ENCODE measurements around the gene SCGB3A1.

SCGB3A1 gene

DNA sequence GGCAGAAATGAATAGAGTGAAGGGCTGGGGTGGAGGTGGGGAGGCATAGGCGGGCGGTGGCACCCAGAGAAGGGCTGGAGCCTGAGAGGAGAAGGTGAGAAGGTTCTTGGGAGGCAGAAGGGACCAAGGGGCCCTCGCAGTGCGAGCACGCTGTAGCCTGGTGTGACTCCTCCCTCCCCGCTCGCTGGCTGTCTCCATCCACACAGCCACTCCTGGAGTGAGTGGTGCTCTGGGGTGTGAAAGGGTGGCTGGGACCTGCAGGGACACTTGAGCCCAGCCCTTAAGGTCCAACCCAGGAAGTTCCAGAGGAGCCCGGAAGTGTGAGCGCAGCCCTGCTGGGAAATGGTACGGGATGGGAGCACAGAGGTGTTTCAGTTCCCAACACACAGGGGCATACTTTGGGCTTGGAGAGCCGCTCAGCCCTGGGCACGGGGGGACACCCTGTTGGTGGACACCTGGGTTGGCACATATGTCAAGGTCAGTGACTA is 9.3 kb upstream of the SCGB3A1 start:
- H3K9ac ChIP-seq (ENCODE audit: low read length) = no peak overlapping the region
- no peaks in the 10 kb centered on the region for H3K27me3 ChIP-seq (ENCODE audit: control insufficient read depth, insufficient read depth, low read length)
- H3K9me3 ChIP-seq (ENCODE audit: control insufficient read depth, low read depth, low read length) = no peaks in the 10 kb centered on the region
- no peak overlapping the region for H3K27ac ChIP-seq (ENCODE audit: low read length)
- H3K36me3 ChIP-seq (ENCODE audit: control insufficient read depth, low read depth, low read length) = no peaks in the 10 kb centered on the region
- no peaks in the 10 kb centered on the region for H3K4me1 ChIP-seq (ENCODE audit: control insufficient read depth, low read depth, low read length)
- no peak overlapping the region for H3K4me3 ChIP-seq (ENCODE audit: low read length)

- H3K27ac ChIP-seq (ENCODE audit: low read length) = no peak overlapping the region
Observed at GRCh38 chr5:180599981-180600553, 8.8 kb upstream of the SCGB3A1 start.

DNA sequence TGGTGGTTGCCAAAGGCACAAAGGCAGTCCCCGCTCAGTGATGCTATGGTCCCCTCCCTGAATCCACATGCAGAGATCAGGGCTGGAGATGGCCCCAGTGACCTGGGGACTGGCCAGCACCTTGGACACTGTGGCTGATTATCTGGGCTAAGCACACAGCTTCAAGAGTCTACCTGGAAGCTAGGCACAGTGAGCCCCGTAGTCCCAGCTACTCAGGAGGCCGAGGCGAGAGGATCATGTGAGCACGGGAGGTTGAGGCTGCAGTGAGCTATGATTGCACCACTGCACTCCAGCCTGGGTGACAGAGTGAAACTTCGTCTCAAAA is 8.3 kb upstream of the SCGB3A1 start:
- Histone ChIP-seq H3K27ac (ENCODE audit: low read length) (no peak overlapping the region), H3K36me3 (ENCODE audit: control insufficient read depth, low read depth, low read length) (no peaks in the 10 kb centered on the region), H3K9me3 (ENCODE audit: control insufficient read depth, low read depth, low read length) (no peaks in the 10 kb centered on the region), H3K9ac (ENCODE audit: low read length) (no peak overlapping the region), H3K4me3 (ENCODE audit: low read length) (no peak overlapping the region), H3K27me3 (ENCODE audit: control insufficient read depth, insufficient read depth, low read length) (no peaks in the 10 kb centered on the region), H3K4me1 (ENCODE audit: control insufficient read depth, low read depth, low read length) (no peaks in the 10 kb centered on the region)

More at GRCh38 chr5:180599981-180600553, 8.8 kb upstream of the SCGB3A1 start:
- Histone ChIP-seq H3K36me3 (ENCODE audit: control insufficient read depth, low read depth, low read length) (no peaks in the 10 kb centered on the region), H3K9me3 (ENCODE audit: control insufficient read depth, low read depth, low read length) (no peaks in the 10 kb centered on the region), H3K27me3 (ENCODE audit: control insufficient read depth, insufficient read depth, low read length) (no peaks in the 10 kb centered on the region), H3K4me3 (ENCODE audit: low read length) (no peak overlapping the region), H3K9ac (ENCODE audit: low read length) (no peak overlapping the region), H3K4me1 (ENCODE audit: control insufficient read depth, low read depth, low read length) (no peaks in the 10 kb centered on the region)

GRCh38 chr5:180598797-180599589 is 7.7 kb upstream of the SCGB3A1 start:
- Histone ChIP-seq H3K27me3 (ENCODE audit: control insufficient read depth, insufficient read depth, low read length) (no peaks in the 10 kb centered on the region), H3K9ac (ENCODE audit: low read length) (no peak overlapping the region), H3K9me3 (ENCODE audit: control insufficient read depth, low read depth, low read length) (no peaks in the 10 kb centered on the region), H3K4me1 (ENCODE audit: control insufficient read depth, low read depth, low read length) (no peaks in the 10 kb centered on the region), H3K27ac (ENCODE audit: low read length) (no peak overlapping the region), H3K36me3 (ENCODE audit: control insufficient read depth, low read depth, low read length) (no peaks in the 10 kb centered on the region), H3K4me3 (ENCODE audit: low read length) (no peak overlapping the region)

- no peaks in the 10 kb centered on the region for H3K36me3 ChIP-seq (ENCODE audit: control insufficient read depth, low read depth, low read length)
- H3K27ac ChIP-seq (ENCODE audit: low read length) = no peak overlapping the region
- no peaks in the 10 kb centered on the region for H3K9me3 ChIP-seq (ENCODE audit: control insufficient read depth, low read depth, low read length)
- peaks cover 4% of the 10 kb centered on the region for H3K27me3 ChIP-seq (ENCODE audit: control insufficient read depth, insufficient read depth, low read length)
- H3K4me1 ChIP-seq (ENCODE audit: control insufficient read depth, low read depth, low read length) = no peaks in the 10 kb centered on the region
- H3K9ac ChIP-seq (ENCODE audit: low read length) = no peak overlapping the region
- no peak overlapping the region for H3K4me3 ChIP-seq (ENCODE audit: low read length)
Observed at GRCh38 chr5:180598316-180598701, 7.0 kb upstream of the SCGB3A1 start.

- Histone ChIP-seq H3K27me3 (ENCODE audit: control insufficient read depth, insufficient read depth, low read length) (peaks cover 18% of the 10 kb centered on the region), H3K4me3 (ENCODE audit: low read length) (no peak overlapping the region), H3K36me3 (ENCODE audit: control insufficient read depth, low read depth, low read length) (no peaks in the 10 kb centered on the region), H3K27ac (ENCODE audit: low read length) (no peak overlapping the region), H3K9ac (ENCODE audit: low read length) (no peak overlapping the region), H3K4me1 (ENCODE audit: control insufficient read depth, low read depth, low read length) (no peaks in the 10 kb centered on the region), H3K9me3 (ENCODE audit: control insufficient read depth, low read depth, low read length) (no peaks in the 10 kb centered on the region)
Observed at GRCh38 chr5:180596668-180597231, 5.5 kb upstream of the SCGB3A1 start.

DNA sequence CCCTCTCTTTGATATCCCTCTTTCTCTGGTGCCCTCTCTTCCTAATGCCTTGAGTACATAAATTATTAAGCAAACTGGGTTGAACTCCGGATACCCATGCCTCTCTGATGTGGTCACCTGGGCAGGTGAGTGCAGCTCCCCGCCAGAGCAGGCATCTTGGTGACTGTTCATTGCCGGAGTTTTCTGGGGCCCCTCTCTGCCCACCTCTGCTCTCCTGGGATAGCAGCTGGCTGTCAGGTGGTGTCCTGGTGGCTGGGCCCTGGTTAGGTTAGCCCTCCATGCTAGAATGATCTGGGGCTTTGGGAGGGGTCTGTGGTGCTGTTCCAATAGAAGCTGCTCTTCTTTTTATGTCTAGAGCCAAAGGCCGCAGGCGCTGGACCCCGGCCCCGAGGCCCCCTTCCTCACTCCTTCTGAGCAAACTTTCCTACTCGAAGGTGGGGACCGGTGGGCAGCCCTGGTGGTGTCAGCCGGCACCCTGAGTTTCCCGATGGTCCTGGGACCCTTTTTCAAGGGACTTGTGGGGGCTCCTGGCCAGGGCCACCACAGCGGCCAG is 4.9 kb upstream of the SCGB3A1 start:
- no peak overlapping the region for H3K4me3 ChIP-seq (ENCODE audit: low read length)
- H3K27me3 ChIP-seq (ENCODE audit: control insufficient read depth, insufficient read depth, low read length) = peaks cover 24% of the 10 kb centered on the region
- no peak overlapping the region for H3K27ac ChIP-seq (ENCODE audit: low read length)
- H3K4me1 ChIP-seq (ENCODE audit: control insufficient read depth, low read depth, low read length) = no peaks in the 10 kb centered on the region
- no peaks in the 10 kb centered on the region for H3K36me3 ChIP-seq (ENCODE audit: control insufficient read depth, low read depth, low read length)
- no peak overlapping the region for H3K9ac ChIP-seq (ENCODE audit: low read length)
- H3K9me3 ChIP-seq (ENCODE audit: control insufficient read depth, low read depth, low read length) = no peaks in the 10 kb centered on the region

- no peak overlapping the region for H3K27ac ChIP-seq (ENCODE audit: low read length)
- H3K9me3 ChIP-seq (ENCODE audit: control insufficient read depth, low read depth, low read length) = no peaks in the 10 kb centered on the region
- H3K27me3 ChIP-seq (ENCODE audit: control insufficient read depth, insufficient read depth, low read length) = peaks cover 30% of the 10 kb centered on the region
- no peaks in the 10 kb centered on the region for H3K4me1 ChIP-seq (ENCODE audit: control insufficient read depth, low read depth, low read length)
- no peak overlapping the region for H3K9ac ChIP-seq (ENCODE audit: low read length)
- H3K36me3 ChIP-seq (ENCODE audit: control insufficient read depth, low read depth, low read length) = no peaks in the 10 kb centered on the region
- no peak overlapping the region for H3K4me3 ChIP-seq (ENCODE audit: low read length)
Observed at GRCh38 chr5:180595381-180596114, 4.2 kb upstream of the SCGB3A1 start.

DNA sequence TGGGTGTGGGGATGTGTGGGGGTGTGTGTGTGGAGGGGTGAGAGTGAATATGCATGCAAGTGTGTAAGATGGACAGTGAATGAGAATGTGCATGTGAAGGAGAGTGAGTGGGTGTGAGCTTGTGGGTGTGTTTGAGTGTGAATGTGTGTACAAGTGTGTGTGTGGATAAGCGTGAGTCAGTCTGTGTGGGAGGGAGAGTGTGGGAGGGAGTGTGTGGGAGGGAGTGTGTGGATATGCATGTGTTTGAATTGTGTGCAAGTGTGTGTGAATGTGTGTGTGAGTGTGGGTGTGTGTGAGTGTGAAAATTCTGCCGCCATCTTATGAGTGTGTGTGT is 3.7 kb upstream of the SCGB3A1 start:
- no peaks in the 10 kb centered on the region for H3K9me3 ChIP-seq (ENCODE audit: control insufficient read depth, low read depth, low read length)
- no peak overlapping the region for H3K9ac ChIP-seq (ENCODE audit: low read length)
- no peak overlapping the region for H3K4me3 ChIP-seq (ENCODE audit: low read length)
- H3K27me3 ChIP-seq (ENCODE audit: control insufficient read depth, insufficient read depth, low read length) = peaks cover 36% of the 10 kb centered on the region
- no peaks in the 10 kb centered on the region for H3K4me1 ChIP-seq (ENCODE audit: control insufficient read depth, low read depth, low read length)
- H3K36me3 ChIP-seq (ENCODE audit: control insufficient read depth, low read depth, low read length) = no peaks in the 10 kb centered on the region
- H3K27ac ChIP-seq (ENCODE audit: low read length) = no peak overlapping the region

DNA sequence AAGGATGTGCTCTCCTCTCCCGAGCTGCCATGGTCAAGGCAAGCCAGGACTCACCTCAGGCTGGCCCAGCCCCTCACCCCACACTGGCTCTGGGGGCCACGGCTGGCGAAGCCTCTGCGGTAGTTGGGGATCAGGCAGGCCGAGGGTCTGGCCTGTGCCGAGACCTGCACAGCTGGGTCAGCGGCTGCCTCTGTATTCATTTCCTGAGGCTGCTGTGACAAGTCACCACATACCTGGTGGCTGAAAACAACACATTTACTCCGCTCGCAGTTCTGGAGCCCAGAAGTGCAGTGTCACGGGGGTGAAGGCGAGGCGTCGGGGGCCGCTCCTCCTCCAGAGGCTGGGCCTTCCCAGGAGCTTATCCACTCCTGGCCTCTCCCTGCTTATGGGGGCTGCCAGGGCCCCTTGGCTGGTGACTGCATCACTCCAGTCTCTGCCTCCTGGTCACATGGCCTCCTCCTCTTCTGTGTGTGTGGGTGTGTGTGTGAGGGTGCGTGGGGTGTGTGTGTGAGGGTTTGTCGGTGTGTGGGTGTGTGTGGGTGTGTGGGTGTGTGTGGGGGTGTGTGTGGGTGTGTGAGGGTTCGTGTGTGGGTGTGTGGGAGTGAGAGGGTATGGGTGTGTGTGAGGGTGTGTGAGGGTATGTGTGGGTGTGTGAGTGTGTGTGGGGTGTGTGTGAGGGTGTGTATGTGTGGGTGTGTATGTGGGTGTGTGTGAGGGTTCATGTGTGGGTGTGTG is 3.2 kb upstream of the SCGB3A1 start:
- Histone ChIP-seq H3K4me1 (ENCODE audit: control insufficient read depth, low read depth, low read length) (no peaks in the 10 kb centered on the region), H3K9ac (ENCODE audit: low read length) (no peak overlapping the region), H3K4me3 (ENCODE audit: low read length) (no peak overlapping the region), H3K36me3 (ENCODE audit: control insufficient read depth, low read depth, low read length) (no peaks in the 10 kb centered on the region), H3K27ac (ENCODE audit: low read length) (no peak overlapping the region), H3K9me3 (ENCODE audit: control insufficient read depth, low read depth, low read length) (no peaks in the 10 kb centered on the region), H3K27me3 (ENCODE audit: control insufficient read depth, insufficient read depth, low read length) (peaks cover 41% of the 10 kb centered on the region)

All from iPS-18a (cell line).